Upper lobe of left lung (tissue), 4 donors: ENCODE measurements around the gene KCTD5.
"Not testable (repeated sequence)": the region's sequence is repeated elsewhere in the genome, so short reads cannot be mapped to it uniquely, and the experiment has no call there.

Experiments
- CTCF ChIP-seq, 6 experiments: fragments of 450-650 bp in 4 of 6; fragments of 200-600 bp in 2 of 6; sonication (generic) in 2 of 6; IDR thresholded peaks; one replicate each; pipeline ENCODE4 v1.5.1; 2016 to 2019; ENCODE audit warnings: antibody characterized with exemption in 6 of 6
- POLR2A ChIP-seq, 4 donors: fragments of 450-650 bp; IDR thresholded peaks; one replicate each; pipeline ENCODE4 v1.5.1; 2016 to 2017; ENCODE audit warnings: antibody characterized with exemption in 4 of 4, mild to moderate bottlenecking in 2 of 4

GRCh38 chr16:2639071-2639721, 43.1 kb upstream of the KCTD5 start:
- not testable (repeated sequence) for TF ChIP-seq POLR2A, CTCF (IDR thresholded peaks at IDR 0.05)
